ENCODE results near the gene MIEF1. TPM values are rescaled to one million over a fixed set of nuclear protein-coding genes. Genes with fewer than 3 reads are reported as not detected.

Gene MIEF1
- total and polyA plus RNA-seq, 2 experiments from 2014 or later = 13.2 to 40.1 TPM

GRCh38 chr22:39536711-39537110, 34.6 kb downstream of the MIEF1 start:
- no peaks in the 10 kb centered on the region for H3K36me3 ChIP-seq (ENCODE audit: insufficient read depth)
- H3K4me1 Mint-ChIP-seq = peaks cover 43% of the 10 kb centered on the region
- no peak overlapping the region for H3K27ac Mint-ChIP-seq
- no peak overlapping the region for H2AFZ ChIP-seq
- H3K79me2 ChIP-seq (replicated peaks; ENCODE audit: insufficient read depth) = peaks cover 6% of the 10 kb centered on the region
- H3K4me3 Mint-ChIP-seq = no peak overlapping the region
- TF ChIP-seq ZNF462 (CRISPR knock-in tag; IDR thresholded peaks at IDR 0.05) (no peak), CTCF (conservative IDR thresholded peaks at IDR 0.05; ENCODE audit: low read depth in 2 of 2) (no peak), ZNF331 (CRISPR knock-in tag; IDR thresholded peaks at IDR 0.05; ENCODE audit: low read depth) (no peak), POLR2AphosphoS5 (IDR thresholded peaks at IDR 0.05; ENCODE audit: low read depth) (no peak), EZH2phosphoT487 (IDR thresholded peaks at IDR 0.05; ENCODE audit: unreplicated experiment) (no peak), ZNF114 (CRISPR knock-in tag; IDR thresholded peaks at IDR 0.05) (no peak), JUNB (IDR thresholded peaks at IDR 0.05; ENCODE audit: unreplicated experiment) (no peak), REST (IDR thresholded peaks at IDR 0.05; ENCODE audit: unreplicated experiment) (no peak), NANOG (IDR thresholded peaks at IDR 0.05; ENCODE audit: borderline replicate concordance) (no peak), CREB1 (CRISPR knock-in tag; IDR thresholded peaks at IDR 0.05; ENCODE audit: low read depth) (no peak), EZH2 (IDR thresholded peaks at IDR 0.05; ENCODE audit: low read depth, unreplicated experiment) (no peak), STAT1 (IDR thresholded peaks at IDR 0.05; ENCODE audit: unreplicated experiment) (no peak)
- TF ChIP-seq, protein P1, sequence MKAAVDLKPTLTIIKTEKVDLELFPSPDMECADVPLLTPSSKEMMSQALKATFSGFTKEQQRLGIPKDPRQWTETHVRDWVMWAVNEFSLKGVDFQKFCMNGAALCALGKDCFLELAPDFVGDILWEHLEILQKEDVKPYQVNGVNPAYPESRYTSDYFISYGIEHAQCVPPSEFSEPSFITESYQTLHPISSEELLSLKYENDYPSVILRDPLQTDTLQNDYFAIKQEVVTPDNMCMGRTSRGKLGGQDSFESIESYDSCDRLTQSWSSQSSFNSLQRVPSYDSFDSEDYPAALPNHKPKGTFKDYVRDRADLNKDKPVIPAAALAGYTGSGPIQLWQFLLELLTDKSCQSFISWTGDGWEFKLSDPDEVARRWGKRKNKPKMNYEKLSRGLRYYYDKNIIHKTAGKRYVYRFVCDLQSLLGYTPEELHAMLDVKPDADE (IDR thresholded peaks at IDR 0.05) = no peak
- H3K9me2 ChIP-seq (ENCODE audit: insufficient read depth) = no peaks in the 10 kb centered on the region
- peaks cover 4% of the 10 kb centered on the region for H4K20me1 ChIP-seq (replicated peaks; ENCODE audit: insufficient read depth)
- no peak overlapping the region for H3K4me2 ChIP-seq
- peaks cover 34% of the 10 kb centered on the region for H3K27me3 Mint-ChIP-seq (ENCODE audit: insufficient read depth, low read depth, poor library complexity)
- no peaks in the 10 kb centered on the region for H3K9me3 Mint-ChIP-seq
- no peak overlapping the region for H3K4me3 ChIP-seq
- peaks cover 37% of the 10 kb centered on the region for H3K4me1 ChIP-seq (ENCODE audit: insufficient read depth)
- H3F3A ChIP-seq (replicated peaks; ENCODE audit: low read depth) = peaks cover 14% of the 10 kb centered on the region; the same call in 1 of the 2 replicates
- no peaks in the 10 kb centered on the region for H3K27me3 ChIP-seq (ENCODE audit: insufficient read depth)
- ATAC-seq = no peak
- no peak for DNase-seq (ENCODE audit: low spot score)
- no peaks in the 10 kb centered on the region for H3K36me3 Mint-ChIP-seq (ENCODE audit: low read depth)
- no peak overlapping the region for H3K27ac ChIP-seq (ENCODE audit: low read depth)

All from GM23338 (cell line).